Bronchial epithelial cell (primary cell): ENCODE measurements around the gene ATP23. TPM values are rescaled to one million over a fixed set of nuclear protein-coding genes. Genes with fewer than 3 reads are reported as not detected.

Experiments
- DNase-seq: peaks from one replicate; pipeline ENCODE4 v3.0.0-alpha.2; 2010; ENCODE audit warnings: low read depth
- FAIRE-seq: peaks from 2 replicates; lab custom pipeline; 2011; peaks lifted over from hg19 to GRCh38; lab: Jason Lieb, UNC
- H3K27me3 ChIP-seq: 2 replicates; pipeline ENCODE4 v1.5.1; 2011; ENCODE audit warnings: low read length; ENCODE audit not compliant: control insufficient read depth, insufficient read depth
- H3K36me3 ChIP-seq: 2 replicates; pipeline ENCODE4 v1.5.1; 2011; ENCODE audit warnings: low read length; ENCODE audit not compliant: control insufficient read depth, insufficient read depth
- H3K4me3 ChIP-seq: 2 replicates; pipeline ENCODE4 v1.5.1; 2011; ENCODE audit warnings: mild to moderate bottlenecking, low read depth, low read length, control low read depth
- CTCF ChIP-seq: IDR thresholded peaks from 2 replicates; pipeline ENCODE4 v1.5.1; 2011; ENCODE audit warnings: mild to moderate bottlenecking, moderate library complexity, low read length, control low read depth, inconsistent platforms; ENCODE audit not compliant: insufficient read depth, severe bottlenecking
- total RNA-seq: library from RNA; depleted of rRNA; stranded (reverse); fragments of >200 nt; gene quantifications from 2 replicates; pipeline ENCODE4 v1.2.1, GENCODE V29; 2014

Gene ATP23
- total RNA-seq, 1 donor from 2014 or later = 6.6 TPM

GRCh38 chr12:57944313-57945023 lies 3.1 kb downstream of the ATP23 start:
- DNase-seq = no peak
- no peaks in the 10 kb centered on the region for H3K36me3 ChIP-seq
- no peak for TF ChIP-seq CTCF
- no peak overlapping the region for H3K4me3 ChIP-seq
- no peak for FAIRE-seq
- H3K27me3 ChIP-seq = no peaks in the 10 kb centered on the region

GRCh38 chr12:57952766-57953165 lies 11.4 kb downstream of the ATP23 start:
- DNase-seq (no peak), FAIRE-seq (no peak)
- H3K36me3 ChIP-seq = peaks cover 3% of the 10 kb centered on the region
- no peaks in the 10 kb centered on the region for H3K27me3 ChIP-seq
- no peak for TF ChIP-seq CTCF
- no peak overlapping the region for H3K4me3 ChIP-seq

- TF ChIP-seq CTCF = no peak
- DNase-seq (no peak), FAIRE-seq (peak; percentile 28)
- Histone ChIP-seq H3K4me3 (no peak overlapping the region), H3K36me3 (peaks cover 3% of the 10 kb centered on the region), H3K27me3 (no peaks in the 10 kb centered on the region)
Observed at GRCh38 chr12:57954768-57955167, 13.4 kb downstream of the ATP23 start.

GRCh38 chr12:57958061-57958657 lies 16.8 kb downstream of the ATP23 start:
- DNase-seq = no peak
- no peak for TF ChIP-seq CTCF
- H3K27me3 ChIP-seq = no peaks in the 10 kb centered on the region
- peaks cover 1% of the 10 kb centered on the region for H3K36me3 ChIP-seq
- H3K4me3 ChIP-seq = no peak overlapping the region
- no peak for FAIRE-seq

- FAIRE-seq = no peak
- H3K4me3 ChIP-seq = no peak overlapping the region
Observed at GRCh38 chr12:57964421-57964820, 23.1 kb downstream of the ATP23 start.

More at GRCh38 chr12:57964421-57964820, 23.1 kb downstream of the ATP23 start:
- no peaks in the 10 kb centered on the region for H3K27me3 ChIP-seq
- DNase-seq = no peak
- H3K36me3 ChIP-seq = no peaks in the 10 kb centered on the region
- TF ChIP-seq CTCF = no peak
